ENCODE measurements around the gene CALM1.

DNA sequence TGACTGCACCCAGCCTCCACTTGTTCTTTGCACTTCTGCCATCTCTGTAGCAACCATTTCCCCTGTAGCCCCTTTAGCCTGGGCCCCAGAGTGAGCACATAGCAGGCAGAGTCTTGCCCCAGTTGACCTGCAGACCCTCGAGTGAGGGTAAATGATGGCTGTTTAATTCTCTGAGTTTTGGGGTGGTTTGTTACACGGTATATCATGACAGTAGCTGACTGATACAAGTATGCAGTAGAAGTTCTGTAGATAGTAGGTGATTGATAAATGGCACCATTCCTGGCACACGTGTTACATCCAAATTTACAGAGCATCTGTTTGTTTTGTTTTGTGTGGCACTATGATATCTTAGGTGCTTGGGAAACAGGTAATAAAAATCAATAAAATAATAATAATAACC lies 32.4 kb downstream of the CALM1 start:
- TF ChIP-seq, protein P1, sequence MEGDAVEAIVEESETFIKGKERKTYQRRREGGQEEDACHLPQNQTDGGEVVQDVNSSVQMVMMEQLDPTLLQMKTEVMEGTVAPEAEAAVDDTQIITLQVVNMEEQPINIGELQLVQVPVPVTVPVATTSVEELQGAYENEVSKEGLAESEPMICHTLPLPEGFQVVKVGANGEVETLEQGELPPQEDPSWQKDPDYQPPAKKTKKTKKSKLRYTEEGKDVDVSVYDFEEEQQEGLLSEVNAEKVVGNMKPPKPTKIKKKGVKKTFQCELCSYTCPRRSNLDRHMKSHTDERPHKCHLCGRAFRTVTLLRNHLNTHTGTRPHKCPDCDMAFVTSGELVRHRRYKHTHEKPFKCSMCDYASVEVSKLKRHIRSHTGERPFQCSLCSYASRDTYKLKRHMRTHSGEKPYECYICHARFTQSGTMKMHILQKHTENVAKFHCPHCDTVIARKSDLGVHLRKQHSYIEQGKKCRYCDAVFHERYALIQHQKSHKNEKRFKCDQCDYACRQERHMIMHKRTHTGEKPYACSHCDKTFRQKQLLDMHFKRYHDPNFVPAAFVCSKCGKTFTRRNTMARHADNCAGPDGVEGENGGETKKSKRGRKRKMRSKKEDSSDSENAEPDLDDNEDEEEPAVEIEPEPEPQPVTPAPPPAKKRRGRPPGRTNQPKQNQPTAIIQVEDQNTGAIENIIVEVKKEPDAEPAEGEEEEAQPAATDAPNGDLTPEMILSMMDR (conservative IDR thresholded peaks at IDR 0.05): no peak
- no peak for TF ChIP-seq ZFX (IDR thresholded peaks at IDR 0.05)
